ENCODE results near the gene MAGI2. TPM values are rescaled to one million over a fixed set of nuclear protein-coding genes. Genes with fewer than 3 reads are reported as not detected.
"Not testable (repeated sequence)": the region's sequence is repeated elsewhere in the genome, so short reads cannot be mapped to it uniquely, and the experiment has no call there.

The MAGI2 gene
- total RNA-seq, 1 experiment from 2014 or later: 0.25 TPM

- DNase-seq: no peak
- Mint-ChIP-seq H3K27me3 (ENCODE audit: insufficient read depth, unreplicated experiment) (peaks cover 8% of the 10 kb centered on the region), H3K4me1 (ENCODE audit: low read depth, unreplicated experiment) (no peaks in the 10 kb centered on the region), H3K36me3 (ENCODE audit: insufficient read depth, unreplicated experiment) (no peaks in the 10 kb centered on the region), H3K4me3 (ENCODE audit: unreplicated experiment) (no peak overlapping the region), H3K9me3 (ENCODE audit: unreplicated experiment) (no peaks in the 10 kb centered on the region), H3K27ac (ENCODE audit: unreplicated experiment) (no peak overlapping the region)
- TF ChIP-seq CTCF (IDR thresholded peaks at IDR 0.05; ENCODE audit: insufficient read depth in 1 of 2, low read depth in 1 of 2, low read length in 1 of 2, severe bottlenecking in 1 of 2, unreplicated experiment in 1 of 2): no peak
- intact Hi-C loops (cut with micrococcal nuclease; ENCODE audit: unreplicated experiment): no loop called here
- Histone ChIP-seq H3K4me1 (no peaks in the 10 kb centered on the region), H3K36me3 (ENCODE audit: control insufficient read depth, insufficient read depth, low read length) (no peaks in the 10 kb centered on the region), H3K4me3 (ENCODE audit: low read depth, low read length) (no peak overlapping the region), H3K9me3 (no peaks in the 10 kb centered on the region), H3K27me3 (replicated peaks; ENCODE audit: control insufficient read depth, insufficient read depth, low read length) (no peaks in the 10 kb centered on the region)
- BruUV-seq (replicated peaks): no TSS peak
- ChIA-PET CTCF (no interaction called here), POLR2A (no interaction called here)
These were observed 937.0 kb downstream of the MAGI2 start for GRCh38 chr7:78516450-78516849.

- H3K9me3 Mint-ChIP-seq (ENCODE audit: unreplicated experiment): no peaks in the 10 kb centered on the region
- Histone ChIP-seq H3K27me3 (replicated peaks; ENCODE audit: control insufficient read depth, insufficient read depth, low read length) (no peaks in the 10 kb centered on the region), H3K36me3 (ENCODE audit: control insufficient read depth, insufficient read depth, low read length) (no peaks in the 10 kb centered on the region), H3K9me3 (no peaks in the 10 kb centered on the region), H3K4me1 (no peaks in the 10 kb centered on the region), H3K4me3 (ENCODE audit: low read depth, low read length) (no peak overlapping the region)
- no peak for DNase-seq
- intact Hi-C loops (cut with micrococcal nuclease; ENCODE audit: unreplicated experiment): no loop called here
- peaks cover 6% of the 10 kb centered on the region for H3K27me3 Mint-ChIP-seq (ENCODE audit: insufficient read depth, unreplicated experiment)
- no peaks in the 10 kb centered on the region for H3K4me1 Mint-ChIP-seq (ENCODE audit: low read depth, unreplicated experiment)
- ChIA-PET POLR2A (no interaction called here), CTCF (no interaction called here)
- no peak overlapping the region for H3K27ac Mint-ChIP-seq (ENCODE audit: unreplicated experiment)
- H3K4me3 Mint-ChIP-seq (ENCODE audit: unreplicated experiment): no peak overlapping the region
- no peak for TF ChIP-seq CTCF (IDR thresholded peaks at IDR 0.05; ENCODE audit: insufficient read depth in 1 of 2, low read depth in 1 of 2, low read length in 1 of 2, severe bottlenecking in 1 of 2, unreplicated experiment in 1 of 2)
- H3K36me3 Mint-ChIP-seq (ENCODE audit: insufficient read depth, unreplicated experiment): no peaks in the 10 kb centered on the region
- no TSS peak for BruUV-seq (replicated peaks)
These were observed 938.8 kb downstream of the MAGI2 start for GRCh38 chr7:78514634-78515033.

GRCh38 chr7:78510580-78511188 is 942.8 kb downstream of the MAGI2 start:
- H3K27me3 ChIP-seq (replicated peaks; ENCODE audit: control insufficient read depth, insufficient read depth, low read length): no peaks in the 10 kb centered on the region
- H3K9me3 Mint-ChIP-seq (ENCODE audit: unreplicated experiment): no peaks in the 10 kb centered on the region
- ChIA-PET POLR2A (no interaction called here), CTCF (interaction anchor here (0.6 kb wide), 1 partner anchor 57 kb away, joined by 3 read pairs; no protein-coding TSS in a partner anchor)
- H3K36me3 ChIP-seq (ENCODE audit: control insufficient read depth, insufficient read depth, low read length): no peaks in the 10 kb centered on the region
- no peaks in the 10 kb centered on the region for H3K36me3 Mint-ChIP-seq (ENCODE audit: insufficient read depth, unreplicated experiment)
- no peaks in the 10 kb centered on the region for H3K4me1 ChIP-seq
- BruUV-seq (replicated peaks): no TSS peak
- H3K27ac Mint-ChIP-seq (ENCODE audit: unreplicated experiment): no peak overlapping the region
- H3K9me3 ChIP-seq: no peaks in the 10 kb centered on the region
- peak; percentile 58 to 76 for TF ChIP-seq CTCF (IDR thresholded peaks at IDR 0.05; ENCODE audit: insufficient read depth in 1 of 2, low read depth in 1 of 2, low read length in 1 of 2, severe bottlenecking in 1 of 2, unreplicated experiment in 1 of 2)
- H3K27me3 Mint-ChIP-seq (ENCODE audit: insufficient read depth, unreplicated experiment): peaks cover 11% of the 10 kb centered on the region
- intact Hi-C loops (cut with micrococcal nuclease; ENCODE audit: unreplicated experiment): loop anchor here (1.0 kb wide), 3 partner anchors 269 to 667 kb away; no protein-coding TSS in a partner anchor
- peak in 1 of 2 experiments; percentile 34 for DNase-seq
- no peak overlapping the region for H3K4me3 Mint-ChIP-seq (ENCODE audit: unreplicated experiment)
- H3K4me1 Mint-ChIP-seq (ENCODE audit: low read depth, unreplicated experiment): no peaks in the 10 kb centered on the region
- no peak overlapping the region for H3K4me3 ChIP-seq (ENCODE audit: low read depth, low read length)

- intact Hi-C loops (cut with micrococcal nuclease; ENCODE audit: unreplicated experiment); H3K9me3 Mint-ChIP-seq (ENCODE audit: unreplicated experiment); H3K36me3 Mint-ChIP-seq (ENCODE audit: insufficient read depth, unreplicated experiment); POLR2A ChIA-PET; BruUV-seq (replicated peaks); H3K4me1 ChIP-seq; H3K27ac Mint-ChIP-seq (ENCODE audit: unreplicated experiment); H3K27me3 ChIP-seq (replicated peaks; ENCODE audit: control insufficient read depth, insufficient read depth, low read length); DNase-seq; H3K36me3 ChIP-seq (ENCODE audit: control insufficient read depth, insufficient read depth, low read length); H3K4me1 Mint-ChIP-seq (ENCODE audit: low read depth, unreplicated experiment); H3K4me3 Mint-ChIP-seq (ENCODE audit: unreplicated experiment); H3K9me3 ChIP-seq; H3K4me3 ChIP-seq (ENCODE audit: low read depth, low read length); CTCF ChIA-PET: not testable (repeated sequence)
- peaks cover 16% of the 10 kb centered on the region for H3K27me3 Mint-ChIP-seq (ENCODE audit: insufficient read depth, unreplicated experiment)
These were observed 950.2 kb downstream of the MAGI2 start for GRCh38 chr7:78503301-78503700.
